GM12801 (cell line): ENCODE measurements around the gene ZZZ3.

Experiments
- CTCF ChIP-seq: IDR thresholded peaks from one replicate; pipeline ENCODE4 v1.5.1; 2011; ENCODE audit warnings: control low read depth; ENCODE audit not compliant: insufficient read length; ENCODE audit errors: extremely low read depth

Gene ZZZ3

GRCh38 chr1:77682460-77683159 is at the start of gene ZZZ3:
Gene ZZZ3 (minus strand): TSS chr1:77682658. CDS start chr1:77633354, 49,304 bp downstream.
- TF ChIP-seq CTCF = no peak

GRCh38 chr1:77732090-77732489 is 49.6 kb upstream of the ZZZ3 start:
- no peak for TF ChIP-seq CTCF

GRCh38 chr1:77725706-77726105 is 43.2 kb upstream of the ZZZ3 start:
- no peak for TF ChIP-seq CTCF

GRCh38 chr1:77718181-77718580 is 35.7 kb upstream of the ZZZ3 start:
- no peak for TF ChIP-seq CTCF

GRCh38 chr1:77716065-77716464 is 33.6 kb upstream of the ZZZ3 start:
- no peak for TF ChIP-seq CTCF

GRCh38 chr1:77709727-77710126 is 27.3 kb upstream of the ZZZ3 start:
- no peak for TF ChIP-seq CTCF

- TF ChIP-seq CTCF = no peak
Measured at GRCh38 chr1:77706321-77706720, 23.9 kb upstream of the ZZZ3 start.

- TF ChIP-seq CTCF = no peak
Measured at GRCh38 chr1:77704736-77705135, 22.3 kb upstream of the ZZZ3 start.
